Central memory CD8-positive, alpha-beta T cell (primary cell): Measurements from ENCODE around the gene CNTNAP3.
"Not testable (repeated sequence)": the region's sequence is repeated elsewhere in the genome, so short reads cannot be mapped to it uniquely, and the experiment has no call there.

Experiments
- ATAC-seq: fragments of 150-1000 bp; cut with Tn5 transposase; replicated peaks from 2 replicates; pipeline ENCODE4 v1.10.0; 2022; ENCODE audit warnings: mild to moderate bottlenecking, moderate FRiP score, moderate number of reproducible peaks; ENCODE audit not compliant: poor library complexity, severe bottlenecking; ENCODE audit errors: extremely low read depth
- DNase-seq, 2 donors: peaks; one replicate each; pipeline ENCODE4 v3.0.0; 2021; ENCODE audit warnings: low spot score in 2 of 2
- H3K27ac Mint-ChIP-seq: one replicate; pipeline ENCODE4 v1.8.0; 2022; ENCODE audit warnings: low read depth, mild to moderate bottlenecking, moderate library complexity, mixed read lengths
- H3K27me3 Mint-ChIP-seq: one replicate; pipeline ENCODE4 v1.8.0; 2022; ENCODE audit warnings: mixed read lengths
- H3K36me3 Mint-ChIP-seq: one replicate; pipeline ENCODE4 v1.8.0; 2022; ENCODE audit warnings: mild to moderate bottlenecking, moderate library complexity, mixed read lengths; ENCODE audit not compliant: insufficient read depth
- H3K4me1 Mint-ChIP-seq: one replicate; pipeline ENCODE4 v1.8.0; 2022; ENCODE audit warnings: mixed read lengths
- H3K4me3 Mint-ChIP-seq: one replicate; pipeline ENCODE4 v1.8.0; 2022; ENCODE audit warnings: mild to moderate bottlenecking, moderate library complexity, mixed read lengths
- H3K9me3 Mint-ChIP-seq: one replicate; pipeline ENCODE4 v1.8.0; 2022; ENCODE audit warnings: mixed read lengths

CNTNAP3 gene

DNA sequence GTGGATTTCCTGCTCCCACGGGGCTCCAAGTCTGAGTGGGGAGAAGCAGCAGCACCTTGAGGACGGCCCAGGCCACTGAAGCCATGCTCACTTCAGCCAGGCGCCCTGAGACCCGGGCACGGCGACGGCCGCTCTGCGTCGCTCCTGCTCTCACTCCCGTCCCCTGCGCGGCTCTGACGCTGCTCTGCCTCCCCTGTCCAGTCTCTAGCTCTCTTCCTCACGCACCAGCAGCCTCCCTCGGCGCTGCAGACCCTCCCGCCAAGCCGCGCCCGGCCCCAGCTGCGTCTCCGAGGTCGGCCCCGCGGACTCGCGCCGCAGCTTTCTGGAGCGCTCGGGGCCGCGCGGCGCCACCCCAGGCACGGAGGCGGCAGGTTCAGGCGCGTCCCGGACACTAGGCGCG, at the start of gene CNTNAP3:
CNTNAP3 (minus strand) TSS at position 188 of the 400 bp plus-strand sequence; CDS start at position 85, 103 bp downstream.
- not testable (repeated sequence) for H3K4me3 Mint-ChIP-seq, H3K27me3 Mint-ChIP-seq, H3K4me1 Mint-ChIP-seq, H3K27ac Mint-ChIP-seq, ATAC-seq, H3K9me3 Mint-ChIP-seq, DNase-seq, H3K36me3 Mint-ChIP-seq

DNA sequence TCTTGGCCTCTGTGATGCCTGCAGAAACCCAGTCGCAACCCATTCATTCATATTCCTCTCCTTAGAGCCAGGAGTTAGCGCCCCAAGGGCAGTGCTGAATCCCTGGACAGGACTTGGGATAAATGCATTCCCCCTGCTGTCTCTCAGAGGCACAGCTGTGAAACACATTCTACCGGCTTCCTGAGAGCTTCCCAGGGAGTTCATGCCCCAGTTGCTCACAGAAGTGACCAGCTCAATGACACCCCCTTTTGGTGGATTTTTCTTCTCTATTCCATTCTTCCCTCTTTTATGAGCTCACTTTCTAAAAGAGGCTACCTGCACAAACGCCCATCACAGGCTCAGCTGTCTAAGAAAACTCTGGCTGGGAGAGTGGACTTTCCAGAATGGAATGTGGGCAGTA, 8.0 kb downstream of the CNTNAP3 start:
- not testable (repeated sequence) for H3K36me3 Mint-ChIP-seq, H3K9me3 Mint-ChIP-seq, H3K4me3 Mint-ChIP-seq, H3K27ac Mint-ChIP-seq, DNase-seq, H3K4me1 Mint-ChIP-seq, H3K27me3 Mint-ChIP-seq, ATAC-seq

DNA sequence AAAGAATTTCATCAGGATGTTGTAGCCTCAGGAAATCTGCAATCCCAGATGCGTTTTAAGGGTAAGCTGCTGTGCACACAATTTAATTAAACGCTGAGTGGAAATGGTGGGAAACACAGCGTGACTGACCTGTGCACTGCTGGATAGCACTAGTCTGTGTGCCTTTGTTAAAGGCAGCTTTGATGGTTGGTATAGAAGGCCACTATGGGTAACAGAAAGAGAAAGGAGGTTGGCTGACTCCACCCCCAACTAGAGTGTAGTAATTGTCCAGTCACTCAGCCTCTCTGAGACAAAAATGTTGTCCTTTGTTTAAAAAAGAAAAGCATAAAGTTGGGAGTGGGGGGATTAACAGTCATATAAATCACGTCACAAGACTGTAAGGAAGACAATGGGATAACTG, 45.5 kb downstream of the CNTNAP3 start:
- not testable (repeated sequence) for H3K36me3 Mint-ChIP-seq, H3K4me1 Mint-ChIP-seq, H3K9me3 Mint-ChIP-seq, DNase-seq, ATAC-seq, H3K27ac Mint-ChIP-seq, H3K4me3 Mint-ChIP-seq, H3K27me3 Mint-ChIP-seq

DNA sequence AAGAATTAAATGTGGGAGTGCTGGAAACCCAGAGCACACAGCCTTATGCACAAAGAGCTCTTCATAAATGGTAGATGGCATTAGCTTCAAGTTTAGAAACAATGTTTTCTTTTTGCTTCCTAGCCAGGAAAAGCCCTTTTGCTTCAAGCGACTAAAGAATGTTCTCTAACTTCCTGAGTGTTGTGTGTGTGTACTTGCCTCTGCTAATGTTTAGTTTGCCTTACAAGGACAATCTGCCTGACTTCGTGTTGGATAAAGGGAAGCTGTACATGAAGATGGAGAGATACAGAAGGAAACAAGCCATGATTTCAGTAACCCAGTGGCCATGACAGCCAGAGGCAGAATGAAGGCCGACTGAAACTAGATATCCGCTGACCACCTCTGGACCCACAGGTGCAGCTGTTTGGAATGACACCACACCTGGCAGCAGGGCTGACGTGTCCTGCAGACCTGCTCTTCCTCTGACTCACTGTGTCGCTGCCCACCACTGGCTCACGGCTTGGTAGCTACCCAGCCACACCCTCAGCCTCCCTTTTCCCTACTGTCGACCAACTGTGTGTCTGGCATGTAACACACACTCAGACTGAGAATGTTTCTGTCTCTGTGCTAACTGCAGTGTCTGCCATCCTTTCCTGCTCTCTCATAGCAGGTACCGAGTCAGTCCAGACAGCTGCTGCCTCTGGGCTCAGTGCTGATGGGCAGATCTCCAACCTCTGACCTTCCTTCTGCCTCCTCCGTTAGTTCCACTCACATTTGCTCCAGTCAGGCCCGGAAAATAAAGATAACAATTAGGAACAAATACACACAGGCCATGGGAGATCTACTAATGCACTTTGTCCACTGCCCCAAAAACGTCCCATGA, 55.6 kb downstream of the CNTNAP3 start:
- H3K4me1 Mint-ChIP-seq, H3K4me3 Mint-ChIP-seq, H3K27me3 Mint-ChIP-seq, H3K27ac Mint-ChIP-seq, H3K9me3 Mint-ChIP-seq, ATAC-seq, DNase-seq, H3K36me3 Mint-ChIP-seq: not testable (repeated sequence)

DNA sequence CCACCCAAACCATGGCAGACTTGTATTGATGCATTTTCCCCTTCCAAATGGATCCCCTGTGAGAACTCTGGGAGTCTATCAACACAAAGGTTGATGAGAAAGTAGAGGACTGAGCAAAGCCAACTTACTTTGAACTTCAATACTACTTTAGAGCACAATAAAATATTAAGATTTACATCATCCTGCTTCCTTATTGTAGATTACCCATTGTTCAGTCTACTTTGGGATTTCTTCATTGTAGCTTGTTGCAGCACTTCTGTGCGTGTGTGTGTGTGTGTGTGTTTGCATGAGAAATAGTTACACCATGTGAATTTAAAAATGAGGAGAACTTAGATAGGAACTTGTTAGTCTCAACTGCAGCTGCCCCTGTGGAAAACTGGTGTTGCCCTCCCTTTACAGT, 72.0 kb downstream of the CNTNAP3 start:
- not testable (repeated sequence) for DNase-seq, H3K9me3 Mint-ChIP-seq, H3K27ac Mint-ChIP-seq, ATAC-seq, H3K27me3 Mint-ChIP-seq, H3K36me3 Mint-ChIP-seq, H3K4me1 Mint-ChIP-seq, H3K4me3 Mint-ChIP-seq

DNA sequence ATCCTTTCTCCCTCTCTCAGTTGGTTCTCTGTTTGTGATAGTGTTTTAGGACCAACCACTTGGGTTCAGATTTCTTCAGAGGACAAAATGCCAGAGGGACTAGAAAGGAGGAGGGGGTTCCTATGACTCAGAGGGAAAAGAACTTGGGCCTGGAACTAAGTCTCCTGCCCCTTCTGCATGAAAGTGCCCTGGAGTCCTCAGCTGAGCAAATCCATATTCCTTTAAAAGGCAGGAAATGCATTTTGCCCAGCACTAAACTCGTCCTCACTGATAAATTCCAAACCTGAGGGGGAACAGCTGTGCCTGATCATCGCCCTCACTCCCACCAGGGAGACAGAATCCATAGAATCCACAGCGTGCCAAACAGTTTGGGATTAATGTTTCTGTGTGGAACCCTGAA, 78.2 kb downstream of the CNTNAP3 start:
- H3K9me3 Mint-ChIP-seq, DNase-seq, H3K27ac Mint-ChIP-seq, H3K27me3 Mint-ChIP-seq, H3K4me1 Mint-ChIP-seq, H3K36me3 Mint-ChIP-seq, ATAC-seq, H3K4me3 Mint-ChIP-seq: not testable (repeated sequence)

DNA sequence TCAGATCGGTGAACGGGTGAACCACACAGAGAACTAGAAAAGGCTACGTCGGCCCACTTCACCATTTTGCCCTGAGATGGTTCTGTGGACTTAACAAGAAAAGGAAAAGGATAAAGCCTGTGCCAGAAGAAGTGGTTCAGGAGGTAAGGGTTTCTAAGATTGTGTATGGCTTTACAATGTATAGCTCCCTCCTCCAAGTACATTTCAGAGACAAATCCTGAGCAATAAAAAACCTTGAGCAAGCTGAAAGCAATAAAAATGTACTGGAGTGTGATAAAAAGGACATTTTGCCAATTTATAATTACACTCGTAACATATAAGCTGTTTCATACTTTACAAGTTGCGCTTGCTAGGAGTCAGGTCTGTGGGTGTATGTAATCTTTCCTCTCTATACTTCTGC, 81.3 kb downstream of the CNTNAP3 start:
- H3K27ac Mint-ChIP-seq, H3K4me3 Mint-ChIP-seq, H3K9me3 Mint-ChIP-seq, H3K4me1 Mint-ChIP-seq, DNase-seq, H3K36me3 Mint-ChIP-seq, H3K27me3 Mint-ChIP-seq, ATAC-seq: not testable (repeated sequence)

DNA sequence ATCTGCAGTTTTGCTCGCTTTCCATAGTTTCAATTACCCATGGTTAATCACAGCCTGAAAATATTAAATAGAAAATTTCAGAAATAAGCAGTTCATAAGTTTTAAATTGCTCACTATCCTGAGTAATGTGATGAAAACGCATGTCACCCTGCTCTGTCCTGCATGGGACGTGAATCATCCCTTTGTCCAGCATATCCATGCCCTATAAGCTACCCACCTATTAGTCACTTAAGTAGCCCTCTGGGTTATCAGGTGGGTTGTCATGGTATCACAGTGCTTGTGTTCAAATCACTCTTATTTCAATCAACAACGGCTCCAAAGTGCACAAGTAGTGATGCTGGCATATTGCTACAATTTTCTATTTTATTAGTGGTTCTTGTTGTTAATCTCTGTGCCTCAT, 82.1 kb downstream of the CNTNAP3 start:
- not testable (repeated sequence) for H3K36me3 Mint-ChIP-seq, DNase-seq, H3K4me3 Mint-ChIP-seq, H3K9me3 Mint-ChIP-seq, H3K27ac Mint-ChIP-seq, H3K4me1 Mint-ChIP-seq, ATAC-seq, H3K27me3 Mint-ChIP-seq

DNA sequence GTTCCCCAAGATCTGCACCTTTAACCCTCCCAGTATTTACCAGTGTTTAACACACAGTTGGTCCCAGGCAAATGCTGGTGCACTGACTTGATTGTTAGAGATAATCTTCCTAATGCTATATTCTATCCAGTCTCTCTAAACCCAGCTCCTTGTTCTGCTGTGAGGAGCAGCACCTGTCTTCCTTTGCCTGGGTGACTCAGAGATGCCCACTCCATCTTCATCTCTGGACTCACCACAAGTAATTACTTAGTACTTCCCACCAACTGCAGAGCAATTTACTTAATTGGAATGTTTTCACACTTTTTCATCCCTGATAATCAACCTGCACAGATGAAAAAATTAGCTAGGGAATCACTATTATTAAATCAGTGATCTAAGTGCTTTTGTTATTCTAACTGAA, 87.6 kb downstream of the CNTNAP3 start:
- not testable (repeated sequence) for H3K36me3 Mint-ChIP-seq, ATAC-seq, DNase-seq, H3K9me3 Mint-ChIP-seq, H3K4me1 Mint-ChIP-seq, H3K27ac Mint-ChIP-seq, H3K27me3 Mint-ChIP-seq, H3K4me3 Mint-ChIP-seq

DNA sequence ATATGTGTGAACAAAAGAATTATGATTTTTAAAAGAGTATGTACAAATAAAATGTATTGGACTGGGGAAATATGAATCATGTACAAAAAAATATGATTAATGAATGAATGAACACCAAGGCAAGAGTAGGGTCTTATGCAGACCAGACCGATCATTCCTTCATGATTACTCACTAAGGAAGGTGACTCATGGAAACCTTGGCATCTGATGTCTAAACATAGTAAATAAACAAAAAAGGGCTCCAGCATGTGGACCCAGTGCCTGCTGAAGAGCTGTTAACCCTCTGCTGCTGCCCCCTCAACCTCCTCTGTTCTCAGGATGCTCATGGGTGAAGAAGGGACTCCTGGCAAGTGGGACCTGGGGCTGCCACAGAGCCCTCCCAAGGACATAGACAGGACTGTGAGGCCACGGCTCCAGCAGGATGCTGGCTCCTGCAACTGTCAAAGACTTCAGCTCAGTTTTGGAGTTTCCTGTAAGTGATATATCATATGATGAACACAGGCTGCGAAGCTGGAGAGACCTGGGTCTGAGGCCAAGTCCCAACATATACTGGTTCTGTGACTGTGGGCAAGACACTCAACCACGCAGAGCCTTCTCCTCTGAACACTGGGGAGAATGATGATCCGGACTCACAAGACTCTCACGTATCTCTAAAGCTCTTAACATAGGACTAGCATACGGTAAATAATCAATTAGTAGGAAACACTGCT, 89.8 kb downstream of the CNTNAP3 start:
- H3K27ac Mint-ChIP-seq, ATAC-seq, H3K4me3 Mint-ChIP-seq, H3K4me1 Mint-ChIP-seq, DNase-seq, H3K27me3 Mint-ChIP-seq, H3K36me3 Mint-ChIP-seq, H3K9me3 Mint-ChIP-seq: not testable (repeated sequence)

DNA sequence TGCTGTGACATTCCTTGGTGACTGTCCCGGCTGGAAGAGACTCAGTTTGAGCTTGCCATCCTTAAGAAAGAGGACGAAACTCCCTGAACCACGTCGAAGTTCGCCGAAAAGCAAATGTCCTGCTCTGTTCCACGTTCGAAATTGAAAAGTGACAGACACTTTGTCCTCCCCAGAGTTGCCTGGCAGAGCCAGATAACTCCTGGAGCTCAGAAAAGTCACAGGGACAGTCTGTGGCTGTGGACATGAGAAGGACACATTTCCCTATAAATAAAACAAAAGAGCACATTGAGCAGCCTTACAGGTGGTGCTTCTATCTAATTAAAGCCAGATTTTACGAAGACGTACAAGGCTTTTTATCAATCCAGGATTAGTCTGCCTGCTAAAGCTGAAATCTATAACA, 116.6 kb downstream of the CNTNAP3 start:
- not testable (repeated sequence) for H3K4me3 Mint-ChIP-seq, H3K27ac Mint-ChIP-seq, H3K27me3 Mint-ChIP-seq, H3K36me3 Mint-ChIP-seq, H3K9me3 Mint-ChIP-seq, H3K4me1 Mint-ChIP-seq, DNase-seq, ATAC-seq

DNA sequence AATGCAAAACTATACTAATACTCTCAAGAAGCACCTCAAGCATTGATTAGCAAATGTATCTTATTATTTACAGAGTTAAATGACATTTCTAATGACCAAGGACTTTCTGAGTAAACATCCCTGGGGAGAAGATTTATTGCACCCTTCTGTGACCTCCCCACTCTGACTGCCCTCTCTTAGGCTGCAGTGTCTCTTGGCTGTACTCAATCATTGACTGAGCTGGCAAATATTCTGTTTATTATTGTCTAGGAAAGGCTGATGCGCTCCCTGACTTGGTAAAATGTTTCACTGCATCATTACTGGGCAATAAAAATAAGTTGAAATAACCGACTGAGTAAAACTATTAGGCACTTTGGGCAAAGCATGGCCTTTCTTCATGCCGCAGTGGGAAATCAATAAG, 130.3 kb downstream of the CNTNAP3 start:
- H3K4me3 Mint-ChIP-seq, H3K4me1 Mint-ChIP-seq, DNase-seq, H3K9me3 Mint-ChIP-seq, H3K36me3 Mint-ChIP-seq, H3K27me3 Mint-ChIP-seq, ATAC-seq, H3K27ac Mint-ChIP-seq: not testable (repeated sequence)
